NCI-H2107 treated with DMSO at 0.1 percent for 48 hours (cell line): ENCODE data around the gene DOCK11.

Source experiments
- DNase-seq: peaks from one replicate; lab custom pipeline; 2025; ENCODE audit not compliant: unreplicated experiment; lab: John Stamatoyannopoulos, UW

The DOCK11 gene

GRCh38 chrX:118499295-118499694, 3.7 kb downstream of the DOCK11 start:
- peak; percentile 73 for DNase-seq

GRCh38 chrX:118502161-118502789, 6.7 kb downstream of the DOCK11 start:
- DNase-seq, result no peak

- DNase-seq, result no peak
These were observed 7.8 kb downstream of the DOCK11 start for GRCh38 chrX:118503260-118504041.

- DNase-seq, result no peak
These were observed 9.0 kb downstream of the DOCK11 start for GRCh38 chrX:118504581-118504980.

- DNase-seq, result no peak
These were observed 11.3 kb downstream of the DOCK11 start for GRCh38 chrX:118506805-118507480.

GRCh38 chrX:118507766-118508165, 12.2 kb downstream of the DOCK11 start:
- no peak for DNase-seq

- no peak for DNase-seq
These were observed 12.6 kb downstream of the DOCK11 start for GRCh38 chrX:118508221-118508620.

GRCh38 chrX:118508635-118509034, 13.0 kb downstream of the DOCK11 start:
- DNase-seq, result no peak

GRCh38 chrX:118510111-118510510, 14.5 kb downstream of the DOCK11 start:
- DNase-seq, result no peak

GRCh38 chrX:118513120-118513898, 17.7 kb downstream of the DOCK11 start:
- DNase-seq, result no peak

GRCh38 chrX:118519411-118520215, 24.0 kb downstream of the DOCK11 start:
- DNase-seq, result no peak

GRCh38 chrX:118520216-118521206, 24.9 kb downstream of the DOCK11 start:
- no peak for DNase-seq

- no peak for DNase-seq
These were observed 25.8 kb downstream of the DOCK11 start for GRCh38 chrX:118521435-118521834.

- DNase-seq, result peak; percentile 37
These were observed 26.8 kb downstream of the DOCK11 start for GRCh38 chrX:118522230-118522926.

- no peak for DNase-seq
These were observed 28.3 kb downstream of the DOCK11 start for GRCh38 chrX:118523920-118524319.

- no peak for DNase-seq
These were observed 28.7 kb downstream of the DOCK11 start for GRCh38 chrX:118524344-118524743.

GRCh38 chrX:118525174-118525730, 29.6 kb downstream of the DOCK11 start:
- no peak for DNase-seq

GRCh38 chrX:118526149-118526548, 30.5 kb downstream of the DOCK11 start:
- DNase-seq, result no peak
